ENCODE measurements around the gene NCOA3. TPM values are rescaled to one million over a fixed set of nuclear protein-coding genes. Genes with fewer than 3 reads are reported as not detected.
A peak's percentile ranks its signal among the peaks of the same experiment; 100 is the strongest.

Gene NCOA3
- total RNA-seq, 2 experiments from 2014 or later, result 59.9 to 65.4 TPM

DNA sequence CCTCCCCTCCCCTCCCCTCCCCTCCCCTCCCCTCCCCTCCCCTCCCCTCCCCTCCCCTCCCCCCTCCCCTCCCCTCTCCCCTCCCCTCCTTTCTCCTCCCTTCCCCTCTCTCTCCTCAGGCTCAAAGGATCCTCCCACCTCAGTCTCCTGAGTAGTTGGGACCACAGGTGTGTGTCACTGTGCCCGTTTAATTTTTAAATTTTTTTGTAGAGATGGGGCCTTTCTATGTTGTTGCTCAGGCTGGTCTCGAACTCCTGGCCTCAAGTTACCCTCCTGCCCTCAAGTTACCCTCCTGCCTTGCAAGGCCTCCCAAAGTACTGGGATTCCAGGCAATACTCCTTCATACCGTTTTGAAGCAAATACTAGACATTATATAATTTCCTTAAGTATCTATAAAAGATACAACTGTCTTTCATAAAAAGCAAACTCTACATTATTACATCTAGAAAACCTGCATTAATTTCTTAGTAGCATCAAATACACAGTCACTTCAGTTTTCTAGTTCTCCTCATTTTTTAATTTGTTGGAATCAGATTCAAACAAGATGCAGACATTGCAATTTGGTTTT lies 39.8 kb downstream of the NCOA3 start:
- no peaks in the 10 kb centered on the region for H3K36me3 ChIP-seq (ENCODE audit: insufficient read depth, low read length)
- no peaks in the 10 kb centered on the region for H3K27me3 ChIP-seq (ENCODE audit: control insufficient read depth in 1 of 2, insufficient read depth in 2 of 2, low read length in 2 of 2)
- Mint-ChIP-seq H3K4me3 (peak overlapping the region; percentile 16), H3K9me3 (no peaks in the 10 kb centered on the region), H3K36me3 (ENCODE audit: low read depth) (peaks cover 9% of the 10 kb centered on the region), H3K27ac (peak overlapping the region; percentile 76), H3K27me3 (no peaks in the 10 kb centered on the region), H3K4me1 (ENCODE audit: low read depth) (peaks cover 79% of the 10 kb centered on the region)
- TF ChIP-seq, protein P1, sequence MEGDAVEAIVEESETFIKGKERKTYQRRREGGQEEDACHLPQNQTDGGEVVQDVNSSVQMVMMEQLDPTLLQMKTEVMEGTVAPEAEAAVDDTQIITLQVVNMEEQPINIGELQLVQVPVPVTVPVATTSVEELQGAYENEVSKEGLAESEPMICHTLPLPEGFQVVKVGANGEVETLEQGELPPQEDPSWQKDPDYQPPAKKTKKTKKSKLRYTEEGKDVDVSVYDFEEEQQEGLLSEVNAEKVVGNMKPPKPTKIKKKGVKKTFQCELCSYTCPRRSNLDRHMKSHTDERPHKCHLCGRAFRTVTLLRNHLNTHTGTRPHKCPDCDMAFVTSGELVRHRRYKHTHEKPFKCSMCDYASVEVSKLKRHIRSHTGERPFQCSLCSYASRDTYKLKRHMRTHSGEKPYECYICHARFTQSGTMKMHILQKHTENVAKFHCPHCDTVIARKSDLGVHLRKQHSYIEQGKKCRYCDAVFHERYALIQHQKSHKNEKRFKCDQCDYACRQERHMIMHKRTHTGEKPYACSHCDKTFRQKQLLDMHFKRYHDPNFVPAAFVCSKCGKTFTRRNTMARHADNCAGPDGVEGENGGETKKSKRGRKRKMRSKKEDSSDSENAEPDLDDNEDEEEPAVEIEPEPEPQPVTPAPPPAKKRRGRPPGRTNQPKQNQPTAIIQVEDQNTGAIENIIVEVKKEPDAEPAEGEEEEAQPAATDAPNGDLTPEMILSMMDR (IDR thresholded peaks at IDR 0.05), result no peak
- no peak overlapping the region for H3K4me3 ChIP-seq (ENCODE audit: low read length)
- intact Hi-C loops (cut with DNase I, micrococcal nuclease), result no loop called here
- ATAC-seq (ENCODE audit: poor library complexity) (no peak), DNase-seq (no peak)
- ChIA-PET CTCF (no interaction called here), POLR2A (no interaction called here)
- no peak overlapping the region for H3K27ac ChIP-seq (ENCODE audit: low read depth in 1 of 2, low read length in 2 of 2)
- peaks cover 24% of the 10 kb centered on the region for H3K4me1 ChIP-seq (ENCODE audit: insufficient read depth, low read length)
- no peaks in the 10 kb centered on the region for H3K9me3 ChIP-seq (ENCODE audit: control insufficient read depth in 1 of 2, insufficient read depth in 1 of 2, low read length in 2 of 2)

DNA sequence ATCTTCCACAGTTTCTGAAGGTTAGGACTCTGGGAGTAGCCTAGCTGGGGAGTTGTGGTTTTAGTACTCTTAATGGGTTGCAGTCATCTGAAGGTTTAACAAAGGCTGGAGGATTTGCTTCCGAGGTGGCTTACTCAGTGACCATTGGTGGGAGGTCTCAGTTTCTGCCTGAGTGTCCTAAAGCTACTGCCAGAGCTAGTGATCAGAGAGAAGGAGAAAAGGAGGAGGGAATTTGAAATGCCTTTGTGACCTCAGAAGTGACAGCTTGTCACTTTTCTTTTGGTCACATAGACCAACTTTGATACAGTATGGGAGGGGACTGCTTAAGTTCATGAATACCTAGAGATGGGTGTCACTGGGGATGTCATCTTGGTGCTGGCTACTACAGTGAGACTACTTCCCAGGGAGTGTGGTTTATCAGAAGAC lies 41.3 kb downstream of the NCOA3 start:
- Mint-ChIP-seq H3K36me3 (ENCODE audit: low read depth) (peaks cover 9% of the 10 kb centered on the region), H3K27ac (peak overlapping the region; percentile 76), H3K27me3 (no peaks in the 10 kb centered on the region), H3K4me1 (ENCODE audit: low read depth) (peaks cover 81% of the 10 kb centered on the region), H3K9me3 (no peaks in the 10 kb centered on the region), H3K4me3 (no peak overlapping the region)
- no peaks in the 10 kb centered on the region for H3K27me3 ChIP-seq (ENCODE audit: control insufficient read depth in 1 of 2, insufficient read depth in 2 of 2, low read length in 2 of 2)
- no peak overlapping the region for H3K27ac ChIP-seq (ENCODE audit: low read depth in 1 of 2, low read length in 2 of 2)
- CTCF ChIA-PET, result interaction anchor here (0.7 kb wide), 1 partner anchor 60 kb away, joined by 3 read pairs; no protein-coding TSS in a partner anchor
- TF ChIP-seq, protein P1 (IDR thresholded peaks at IDR 0.05), result no peak
- ATAC-seq (ENCODE audit: poor library complexity) (peak; percentile 68), DNase-seq (no peak)
- peaks cover 6% of the 10 kb centered on the region for H3K36me3 ChIP-seq (ENCODE audit: insufficient read depth, low read length)
- intact Hi-C loops (cut with DNase I, micrococcal nuclease), result no loop called here
- no peaks in the 10 kb centered on the region for H3K9me3 ChIP-seq (ENCODE audit: control insufficient read depth in 1 of 2, insufficient read depth in 1 of 2, low read length in 2 of 2)
- POLR2A ChIA-PET, result interaction anchor here (0.9 kb wide), 1 partner anchor 41 kb away, joined by 3 read pairs; no protein-coding TSS in a partner anchor
- peaks cover 23% of the 10 kb centered on the region for H3K4me1 ChIP-seq (ENCODE audit: insufficient read depth, low read length)
- H3K4me3 ChIP-seq (ENCODE audit: low read length), result no peak overlapping the region

DNA sequence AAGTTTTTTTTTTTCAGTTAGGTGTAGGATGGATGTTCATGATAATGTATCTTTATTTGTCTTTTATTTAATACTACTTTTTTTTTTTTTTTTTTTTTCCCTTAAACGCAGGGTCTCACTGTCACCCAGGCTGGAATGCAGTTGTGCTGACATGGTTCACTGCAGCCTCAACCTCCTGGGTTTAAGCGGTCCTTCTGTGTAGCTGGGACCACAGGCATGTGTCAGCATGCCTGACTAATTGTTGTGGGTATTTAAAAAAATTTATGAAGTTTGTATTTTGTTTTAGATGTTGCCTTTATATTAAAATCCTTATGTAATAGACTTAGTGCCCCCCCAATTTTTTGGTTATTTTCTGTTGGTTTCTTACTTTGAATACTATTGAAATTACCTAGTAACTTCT lies 42.6 kb downstream of the NCOA3 start:
- TF ChIP-seq, protein P1 (IDR thresholded peaks at IDR 0.05), result no peak
- Mint-ChIP-seq H3K36me3 (ENCODE audit: low read depth) (peaks cover 8% of the 10 kb centered on the region), H3K4me1 (ENCODE audit: low read depth) (peaks cover 74% of the 10 kb centered on the region), H3K4me3 (no peak overlapping the region), H3K27ac (peak overlapping the region; percentile 75), H3K27me3 (no peaks in the 10 kb centered on the region), H3K9me3 (no peaks in the 10 kb centered on the region)
- Histone ChIP-seq H3K4me3 (ENCODE audit: low read length) (no peak overlapping the region), H3K27ac (ENCODE audit: low read depth in 1 of 2, low read length in 2 of 2) (no peak overlapping the region), H3K27me3 (ENCODE audit: control insufficient read depth in 1 of 2, insufficient read depth in 2 of 2, low read length in 2 of 2) (no peaks in the 10 kb centered on the region), H3K9me3 (ENCODE audit: control insufficient read depth in 1 of 2, insufficient read depth in 1 of 2, low read length in 2 of 2) (no peaks in the 10 kb centered on the region), H3K36me3 (ENCODE audit: insufficient read depth, low read length) (peaks cover 6% of the 10 kb centered on the region), H3K4me1 (ENCODE audit: insufficient read depth, low read length) (peaks cover 23% of the 10 kb centered on the region)
- ATAC-seq (ENCODE audit: poor library complexity) (no peak), DNase-seq (peak in 1 of 14 experiments; percentile 23)
- ChIA-PET CTCF (interaction anchor here (0.9 to 1.0 kb wide), 2 partner anchors 19 to 85 kb away, joined by 4 read pairs; no protein-coding TSS in a partner anchor), POLR2A (interaction anchor here (0.8 to 2.4 kb wide), 2 partner anchors 41 to 43 kb away, joined by 5 to 7 read pairs; partner anchors contain the start of gene NCOA3)
- intact Hi-C loops (cut with DNase I, micrococcal nuclease), result no loop called here

All from CD4-positive, alpha-beta T cell (primary cell).